GM23338 (cell line): Measurements from ENCODE around the gene MMP15.

Experiments
- CTCF ChIP-seq, 2 experiments: fragments of 200-600 bp in 1 of 2; sonication (generic) in 1 of 2; conservative IDR thresholded peaks; 2 replicates each; pipeline versions ENCODE4 v1.5.1 to v1.6.1; 2016 to 2017; ENCODE audit warnings: antibody characterized with exemption in 2 of 2, low read depth in 2 of 2, mild to moderate bottlenecking in 2 of 2, moderate library complexity in 1 of 2
- EZH2 ChIP-seq: fragments of 200-600 bp; sonication (generic); IDR thresholded peaks from one replicate; pipeline ENCODE4 v1.8.0; 2017; ENCODE audit warnings: antibody characterized with exemption, mild to moderate bottlenecking, low read depth; ENCODE audit not compliant: unreplicated experiment
- POLR2AphosphoS5 ChIP-seq: IDR thresholded peaks from 2 replicates; pipeline ENCODE4 v1.6.1; 2016; ENCODE audit warnings: antibody characterized with exemption, low read depth
- REST ChIP-seq: IDR thresholded peaks from one replicate; pipeline ENCODE4 v1.6.1; 2018; ENCODE audit warnings: antibody characterized with exemption; ENCODE audit not compliant: unreplicated experiment
- STAT1 ChIP-seq: IDR thresholded peaks from one replicate; pipeline ENCODE4 v1.6.1; 2016; ENCODE audit warnings: antibody characterized with exemption; ENCODE audit not compliant: unreplicated experiment

GRCh38 chr16:58031016-58031800, 5.7 kb downstream of the MMP15 start:
- TF ChIP-seq CTCF (conservative IDR thresholded peaks at IDR 0.05; ENCODE audit: low read depth in 2 of 2) (no peak), POLR2AphosphoS5 (no peak), REST (no peak), STAT1 (no peak), EZH2 (no peak)
